ENCODE measurements around the gene OSBPL2. TPM values are rescaled to one million over a fixed set of nuclear protein-coding genes. Genes with fewer than 3 reads are reported as not detected.

The OSBPL2 gene
- total RNA-seq, 3 donors from 2014 or later, result 17.5 to 22.5 (median 19.2) TPM

- Mint-ChIP-seq H3K4me3 (no peak overlapping the region), H3K4me1 (ENCODE audit: low read depth) (no peaks in the 10 kb centered on the region), H3K27me3 (ENCODE audit: low read depth) (peaks cover 20% of the 10 kb centered on the region), H3K9me3 (no peaks in the 10 kb centered on the region), H3K36me3 (ENCODE audit: insufficient read depth) (no peaks in the 10 kb centered on the region)
- ATAC-seq, result no peak
- no peak for DNase-seq
These were observed 26.0 kb upstream of the OSBPL2 start for GRCh38 chr20:62212299-62212698.

GRCh38 chr20:62214067-62214466 is 24.3 kb upstream of the OSBPL2 start:
- no peak for DNase-seq
- Mint-ChIP-seq H3K36me3 (ENCODE audit: insufficient read depth) (no peaks in the 10 kb centered on the region), H3K4me3 (no peak overlapping the region), H3K4me1 (ENCODE audit: low read depth) (peaks cover 2% of the 10 kb centered on the region), H3K9me3 (no peaks in the 10 kb centered on the region), H3K27me3 (ENCODE audit: low read depth) (peaks cover 35% of the 10 kb centered on the region)
- no peak for ATAC-seq

- no peaks in the 10 kb centered on the region for H3K9me3 Mint-ChIP-seq
- H3K36me3 Mint-ChIP-seq (ENCODE audit: insufficient read depth), result no peaks in the 10 kb centered on the region
- H3K4me3 Mint-ChIP-seq, result no peak overlapping the region
- peaks cover 38% of the 10 kb centered on the region for H3K27me3 Mint-ChIP-seq (ENCODE audit: low read depth)
- DNase-seq, result no peak
- H3K4me1 Mint-ChIP-seq (ENCODE audit: low read depth), result peaks cover 2% of the 10 kb centered on the region
- no peak for ATAC-seq
These were observed 23.0 kb upstream of the OSBPL2 start for GRCh38 chr20:62215020-62215990.

- H3K4me3 Mint-ChIP-seq, result no peak overlapping the region
- ATAC-seq (no peak), DNase-seq (no peak)
- H3K27me3 Mint-ChIP-seq (ENCODE audit: low read depth), result peaks cover 44% of the 10 kb centered on the region
- H3K4me1 Mint-ChIP-seq (ENCODE audit: low read depth), result peaks cover 7% of the 10 kb centered on the region
- H3K9me3 Mint-ChIP-seq, result no peaks in the 10 kb centered on the region
- H3K36me3 Mint-ChIP-seq (ENCODE audit: insufficient read depth), result no peaks in the 10 kb centered on the region
These were observed 22.2 kb upstream of the OSBPL2 start for GRCh38 chr20:62215991-62216635.

GRCh38 chr20:62216636-62217566 is 21.4 kb upstream of the OSBPL2 start:
- H3K27me3 Mint-ChIP-seq (ENCODE audit: low read depth), result peaks cover 52% of the 10 kb centered on the region
- H3K36me3 Mint-ChIP-seq (ENCODE audit: insufficient read depth), result no peaks in the 10 kb centered on the region
- H3K4me3 Mint-ChIP-seq, result no peak overlapping the region
- ATAC-seq (no peak), DNase-seq (no peak)
- H3K4me1 Mint-ChIP-seq (ENCODE audit: low read depth), result peaks cover 7% of the 10 kb centered on the region
- H3K9me3 Mint-ChIP-seq, result no peaks in the 10 kb centered on the region

GRCh38 chr20:62217913-62218773 is 20.2 kb upstream of the OSBPL2 start:
- H3K9me3 Mint-ChIP-seq, result no peaks in the 10 kb centered on the region
- no peaks in the 10 kb centered on the region for H3K36me3 Mint-ChIP-seq (ENCODE audit: insufficient read depth)
- H3K4me3 Mint-ChIP-seq, result no peak overlapping the region
- ATAC-seq (no peak), DNase-seq (no peak)
- H3K4me1 Mint-ChIP-seq (ENCODE audit: low read depth), result peaks cover 7% of the 10 kb centered on the region
- H3K27me3 Mint-ChIP-seq (ENCODE audit: low read depth), result peaks cover 60% of the 10 kb centered on the region

GRCh38 chr20:62219101-62219991 is 19.0 kb upstream of the OSBPL2 start:
- Mint-ChIP-seq H3K9me3 (no peaks in the 10 kb centered on the region), H3K4me1 (ENCODE audit: low read depth) (peaks cover 7% of the 10 kb centered on the region), H3K27me3 (ENCODE audit: low read depth) (peaks cover 66% of the 10 kb centered on the region), H3K4me3 (no peak overlapping the region), H3K36me3 (ENCODE audit: insufficient read depth) (no peaks in the 10 kb centered on the region)
- DNase-seq (no peak), ATAC-seq (peak; percentile 42 to 49)

- H3K4me3 Mint-ChIP-seq, result peak within 1 kb of the TSS; percentile 13
- H3K36me3 Mint-ChIP-seq (ENCODE audit: insufficient read depth), result no peaks in the 10 kb centered on the region
- peak; percentile 77 to 83 for ATAC-seq
- peaks cover 7% of the 10 kb centered on the region for H3K4me1 Mint-ChIP-seq (ENCODE audit: low read depth)
- peaks cover 70% of the 10 kb centered on the region for H3K27me3 Mint-ChIP-seq (ENCODE audit: low read depth)
- peak; percentile 29 for DNase-seq
- no peaks in the 10 kb centered on the region for H3K9me3 Mint-ChIP-seq
These were observed 18.2 kb upstream of the OSBPL2 start, which contains the start of gene HRH3 for GRCh38 chr20:62219992-62220665. HRH3 (minus strand) TSS chr20:62220278; CDS start chr20:62219970, 308 bp downstream.

- Mint-ChIP-seq H3K9me3 (no peaks in the 10 kb centered on the region), H3K4me3 (peak overlapping the region; percentile 13), H3K27me3 (ENCODE audit: low read depth) (peaks cover 73% of the 10 kb centered on the region), H3K4me1 (ENCODE audit: low read depth) (peaks cover 7% of the 10 kb centered on the region), H3K36me3 (ENCODE audit: insufficient read depth) (no peaks in the 10 kb centered on the region)
- DNase-seq (no peak), ATAC-seq (no peak)
These were observed 17.4 kb upstream of the OSBPL2 start for GRCh38 chr20:62220666-62221568.

GRCh38 chr20:62222266-62222850 is 16.0 kb upstream of the OSBPL2 start:
- H3K27me3 Mint-ChIP-seq (ENCODE audit: low read depth), result peaks cover 67% of the 10 kb centered on the region
- no peak for ATAC-seq
- no peak for DNase-seq
- H3K4me3 Mint-ChIP-seq, result no peak overlapping the region
- H3K9me3 Mint-ChIP-seq, result no peaks in the 10 kb centered on the region
- H3K36me3 Mint-ChIP-seq (ENCODE audit: insufficient read depth), result no peaks in the 10 kb centered on the region
- peaks cover 7% of the 10 kb centered on the region for H3K4me1 Mint-ChIP-seq (ENCODE audit: low read depth)

GRCh38 chr20:62222972-62223371 is 15.3 kb upstream of the OSBPL2 start:
- Mint-ChIP-seq H3K4me3 (no peak overlapping the region), H3K9me3 (no peaks in the 10 kb centered on the region), H3K36me3 (ENCODE audit: insufficient read depth) (no peaks in the 10 kb centered on the region), H3K27me3 (ENCODE audit: low read depth) (peaks cover 63% of the 10 kb centered on the region), H3K4me1 (ENCODE audit: low read depth) (peaks cover 7% of the 10 kb centered on the region)
- no peak for DNase-seq
- ATAC-seq, result no peak

Measured in activated T-cell treated with anti-CD3 and anti-CD28 coated beads, Interleukin-2, amount 50 U/mL, for 4 hours (primary cell).